Endodermal cell (in vitro differentiated cells): Measurements from ENCODE around the gene MACROD2. TPM values are rescaled to one million over a fixed set of nuclear protein-coding genes. Genes with fewer than 3 reads are reported as not detected.

Source experiments
- DNase-seq: peaks from one replicate; pipeline ENCODE4 v3.0.0-alpha.2; 2017
- H3K27ac ChIP-seq: 2 replicates; pipeline ENCODE4 v1.5.1; 2013; ENCODE audit warnings: mild to moderate bottlenecking, low read depth, low read length, moderate library complexity
- H3K27me3 ChIP-seq: 2 replicates; pipeline ENCODE4 v1.6.1; 2013; ENCODE audit warnings: mild to moderate bottlenecking, low read length, moderate library complexity; ENCODE audit not compliant: insufficient read depth, control insufficient read depth, poor library complexity, severe bottlenecking
- H3K36me3 ChIP-seq: 2 replicates; pipeline ENCODE4 v1.7.0; 2013; ENCODE audit warnings: mild to moderate bottlenecking, low read length, moderate library complexity; ENCODE audit not compliant: control insufficient read depth, insufficient read depth
- H3K4me1 ChIP-seq: one replicate; pipeline ENCODE4 v1.7.0; 2013; ENCODE audit warnings: low read length; ENCODE audit not compliant: control insufficient read depth, insufficient read depth
- H3K4me3 ChIP-seq: 2 replicates; pipeline ENCODE4 v1.5.1; 2013; ENCODE audit warnings: mild to moderate bottlenecking, low read length, moderate library complexity
- H3K9ac ChIP-seq: 2 replicates; pipeline ENCODE4 v1.6.1; 2013; ENCODE audit warnings: mild to moderate bottlenecking, low read length, moderate library complexity; ENCODE audit not compliant: poor library complexity, severe bottlenecking; ENCODE audit errors: extremely low read depth
- H3K9me3 ChIP-seq: 2 replicates; pipeline ENCODE4 v1.6.1; 2013; ENCODE audit warnings: mild to moderate bottlenecking, low read length, moderate library complexity; ENCODE audit not compliant: control insufficient read depth
- H3K27ac Mint-ChIP-seq: 2 replicates; pipeline ENCODE4 v1.8.0; 2020; ENCODE audit warnings: mixed read lengths
- H3K27me3 Mint-ChIP-seq: 2 replicates; pipeline ENCODE4 v1.8.0; 2021; ENCODE audit warnings: mild to moderate bottlenecking, mixed read lengths; ENCODE audit not compliant: insufficient read depth
- H3K36me3 Mint-ChIP-seq: 2 replicates; pipeline ENCODE4 v1.8.0; 2020; ENCODE audit warnings: low read depth, mixed read lengths
- H3K4me1 Mint-ChIP-seq: 2 replicates; pipeline ENCODE4 v1.8.0; 2020; ENCODE audit warnings: mixed read lengths
- H3K4me3 Mint-ChIP-seq: 2 replicates; pipeline ENCODE4 v1.8.0; 2020; ENCODE audit warnings: mild to moderate bottlenecking, moderate library complexity, mixed read lengths
- H3K9me3 Mint-ChIP-seq: 2 replicates; pipeline ENCODE4 v1.8.0; 2020; ENCODE audit warnings: mild to moderate bottlenecking, mixed read lengths
- WGBS, 2 experiments: methylation state at CpG; one replicate each; pipeline versions ENCODE4 v1.1.5 to v1.1.7; 2013; ENCODE audit warnings: missing lambda C conversion rate in 2 of 2, mixed read lengths in 1 of 2; ENCODE audit not compliant: insufficient coverage in 1 of 2, insufficient read length in 1 of 2; 5-methylcytosine and 5-hydroxymethylcytosine counted together
- total RNA-seq, 2 donors: library from RNA; stranded (reverse); fragmentation: NEBNext Ultra II Directional in 1 of 2; extraction: Animal tissue kit (Norgen Biotek cat#: 25700) in 1 of 2; gene quantifications; 2 replicates in 1 of 2; 3 replicates in 1 of 2; pipeline ENCODE4 v1.2.1, GENCODE V29; 2021
- TF ChIP-seq, protein P1 (sequence below): fragments of 200-600 bp; sonication (generic); conservative IDR thresholded peaks from 2 replicates; pipeline ENCODE4 v1.5.0; 2021; ENCODE audit warnings: antibody characterized with exemption, mild to moderate bottlenecking

Gene MACROD2
- total RNA-seq, 2 donors from 2014 or later: 2.3 to 4.8 TPM

DNA sequence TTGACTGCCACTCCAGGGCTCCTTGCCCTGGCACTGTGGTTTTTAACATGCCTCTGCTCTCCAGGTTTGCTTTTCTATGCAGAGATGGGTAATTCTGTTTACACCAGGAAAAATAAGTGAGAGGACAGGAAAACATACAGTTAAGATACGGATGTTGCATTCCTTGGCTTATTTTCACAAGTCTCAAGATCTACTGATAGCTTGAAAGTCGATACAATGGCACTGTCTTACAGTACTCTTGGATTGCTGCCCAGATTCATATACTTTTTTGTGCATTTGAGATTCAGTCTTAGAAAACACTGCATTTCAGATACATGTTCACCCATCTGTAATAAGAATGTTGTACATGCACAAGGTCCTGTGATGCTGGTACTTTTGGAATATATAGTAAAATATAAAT is 501.7 kb downstream of the MACROD2 start:
- Histone ChIP-seq H3K36me3 (no peaks in the 10 kb centered on the region), H3K4me3 (no peak overlapping the region), H3K27me3 (no peaks in the 10 kb centered on the region), H3K9me3 (no peaks in the 10 kb centered on the region), H3K9ac (no peak overlapping the region), H3K4me1 (no peaks in the 10 kb centered on the region), H3K27ac (no peak overlapping the region)
- TF ChIP-seq, protein P1, sequence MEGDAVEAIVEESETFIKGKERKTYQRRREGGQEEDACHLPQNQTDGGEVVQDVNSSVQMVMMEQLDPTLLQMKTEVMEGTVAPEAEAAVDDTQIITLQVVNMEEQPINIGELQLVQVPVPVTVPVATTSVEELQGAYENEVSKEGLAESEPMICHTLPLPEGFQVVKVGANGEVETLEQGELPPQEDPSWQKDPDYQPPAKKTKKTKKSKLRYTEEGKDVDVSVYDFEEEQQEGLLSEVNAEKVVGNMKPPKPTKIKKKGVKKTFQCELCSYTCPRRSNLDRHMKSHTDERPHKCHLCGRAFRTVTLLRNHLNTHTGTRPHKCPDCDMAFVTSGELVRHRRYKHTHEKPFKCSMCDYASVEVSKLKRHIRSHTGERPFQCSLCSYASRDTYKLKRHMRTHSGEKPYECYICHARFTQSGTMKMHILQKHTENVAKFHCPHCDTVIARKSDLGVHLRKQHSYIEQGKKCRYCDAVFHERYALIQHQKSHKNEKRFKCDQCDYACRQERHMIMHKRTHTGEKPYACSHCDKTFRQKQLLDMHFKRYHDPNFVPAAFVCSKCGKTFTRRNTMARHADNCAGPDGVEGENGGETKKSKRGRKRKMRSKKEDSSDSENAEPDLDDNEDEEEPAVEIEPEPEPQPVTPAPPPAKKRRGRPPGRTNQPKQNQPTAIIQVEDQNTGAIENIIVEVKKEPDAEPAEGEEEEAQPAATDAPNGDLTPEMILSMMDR: no peak
- Mint-ChIP-seq H3K9me3 (no peaks in the 10 kb centered on the region), H3K4me3 (no peak overlapping the region), H3K27me3 (no peaks in the 10 kb centered on the region), H3K4me1 (peaks cover 12% of the 10 kb centered on the region), H3K36me3 (no peaks in the 10 kb centered on the region), H3K27ac (no peak overlapping the region)
- DNase-seq: no peak
- WGBS, 2 experiments: 91 to 96% methylated on average over 2 of the region's 2 CpGs

- Mint-ChIP-seq H3K9me3 (no peaks in the 10 kb centered on the region), H3K27me3 (no peaks in the 10 kb centered on the region), H3K27ac (peak overlapping the region; percentile 52), H3K4me3 (no peak overlapping the region), H3K36me3 (no peaks in the 10 kb centered on the region), H3K4me1 (peaks cover 12% of the 10 kb centered on the region)
- Histone ChIP-seq H3K4me3 (no peak overlapping the region), H3K9ac (no peak overlapping the region), H3K27ac (peak overlapping the region; percentile 7), H3K27me3 (no peaks in the 10 kb centered on the region), H3K36me3 (no peaks in the 10 kb centered on the region), H3K4me1 (no peaks in the 10 kb centered on the region), H3K9me3 (no peaks in the 10 kb centered on the region)
- TF ChIP-seq, protein P1: no peak
- DNase-seq: peak; percentile 52
- 65% methylated on average over 4 of the region's 4 CpGs; no CpG with 5 or more reads in 1 of the 2 experiments for WGBS, 2 experiments
Measured at GRCh38 chr20:14498772-14499171, 503.5 kb downstream of the MACROD2 start.

- H3K9me3 ChIP-seq: peaks cover 4% of the 10 kb centered on the region
- H3K9ac ChIP-seq: no peak overlapping the region
- TF ChIP-seq, protein P1: no peak
- no peaks in the 10 kb centered on the region for H3K4me1 ChIP-seq
- no peak overlapping the region for H3K27ac ChIP-seq
- H3K36me3 ChIP-seq: no peaks in the 10 kb centered on the region
- H3K4me3 ChIP-seq: no peak overlapping the region
- no peaks in the 10 kb centered on the region for H3K36me3 Mint-ChIP-seq
- H3K27me3 ChIP-seq: no peaks in the 10 kb centered on the region
- no peak overlapping the region for H3K27ac Mint-ChIP-seq
- H3K4me3 Mint-ChIP-seq: no peak overlapping the region
- WGBS, 2 experiments: 100% methylated on average over 1 of the region's 1 CpG; no CpG with 5 or more reads in 1 of the 2 experiments
- H3K27me3 Mint-ChIP-seq: no peaks in the 10 kb centered on the region
- no peaks in the 10 kb centered on the region for H3K4me1 Mint-ChIP-seq
- peaks cover 6% of the 10 kb centered on the region for H3K9me3 Mint-ChIP-seq
- no peak for DNase-seq
Measured at GRCh38 chr20:14505476-14505875, 510.2 kb downstream of the MACROD2 start.
